ENCODE measurements around the gene KCNN3.

DNA sequence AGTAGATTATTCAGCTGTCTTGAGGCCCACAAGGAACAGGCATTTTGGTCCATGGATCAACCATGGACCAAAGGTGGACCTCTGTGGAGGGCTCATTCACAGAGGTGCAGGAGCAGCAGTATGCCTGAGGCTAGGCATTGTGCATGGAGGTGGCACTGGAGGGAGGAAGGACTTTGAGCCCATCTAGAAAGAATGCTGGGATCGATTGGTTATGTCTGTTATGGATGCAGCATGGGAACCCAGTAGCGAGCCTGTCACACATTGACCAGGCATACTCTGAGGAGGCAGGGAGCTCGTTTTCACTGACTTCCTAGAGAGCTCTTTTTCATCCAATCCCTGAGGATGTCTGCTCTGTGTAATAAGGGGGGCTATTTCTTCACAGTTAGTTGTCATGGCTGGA lies 75.5 kb downstream of the KCNN3 start:
- TF ChIP-seq, protein P1, sequence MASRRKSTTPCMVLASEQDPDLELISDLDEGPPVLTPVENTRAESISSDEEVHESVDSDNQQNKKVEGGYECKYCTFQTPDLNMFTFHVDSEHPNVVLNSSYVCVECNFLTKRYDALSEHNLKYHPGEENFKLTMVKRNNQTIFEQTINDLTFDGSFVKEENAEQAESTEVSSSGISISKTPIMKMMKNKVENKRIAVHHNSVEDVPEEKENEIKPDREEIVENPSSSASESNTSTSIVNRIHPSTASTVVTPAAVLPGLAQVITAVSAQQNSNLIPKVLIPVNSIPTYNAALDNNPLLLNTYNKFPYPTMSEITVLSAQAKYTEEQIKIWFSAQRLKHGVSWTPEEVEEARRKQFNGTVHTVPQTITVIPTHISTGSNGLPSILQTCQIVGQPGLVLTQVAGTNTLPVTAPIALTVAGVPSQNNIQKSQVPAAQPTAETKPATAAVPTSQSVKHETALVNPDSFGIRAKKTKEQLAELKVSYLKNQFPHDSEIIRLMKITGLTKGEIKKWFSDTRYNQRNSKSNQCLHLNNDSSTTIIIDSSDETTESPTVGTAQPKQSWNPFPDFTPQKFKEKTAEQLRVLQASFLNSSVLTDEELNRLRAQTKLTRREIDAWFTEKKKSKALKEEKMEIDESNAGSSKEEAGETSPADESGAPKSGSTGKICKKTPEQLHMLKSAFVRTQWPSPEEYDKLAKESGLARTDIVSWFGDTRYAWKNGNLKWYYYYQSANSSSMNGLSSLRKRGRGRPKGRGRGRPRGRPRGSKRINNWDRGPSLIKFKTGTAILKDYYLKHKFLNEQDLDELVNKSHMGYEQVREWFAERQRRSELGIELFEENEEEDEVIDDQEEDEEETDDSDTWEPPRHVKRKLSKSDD (CRISPR knock-in tag; IDR thresholded peaks at IDR 0.05; ENCODE audit: low read depth), result no peak
- TF ChIP-seq GABPA (IDR thresholded peaks at IDR 0.05; ENCODE audit: low read depth, low read length) (no peak), GABPA (CRISPR knock-in tag; IDR thresholded peaks at IDR 0.05; ENCODE audit: low read depth) (no peak), ZNF253 (CRISPR knock-in tag; IDR thresholded peaks at IDR 0.05; ENCODE audit: borderline replicate concordance) (no peak), GABPB1 (CRISPR knock-in tag; IDR thresholded peaks at IDR 0.05) (no peak), SALL2 (CRISPR knock-in tag; IDR thresholded peaks at IDR 0.05) (no peak), POLR2A (IDR thresholded peaks at IDR 0.05; ENCODE audit: insufficient read depth in 1 of 2, low read depth in 2 of 2, low read length in 2 of 2) (no peak), SIN3B (IDR thresholded peaks at IDR 0.05; ENCODE audit: low read length) (no peak), ELF3 (CRISPR knock-in tag; IDR thresholded peaks at IDR 0.05) (no peak), MEF2D (CRISPR knock-in tag; IDR thresholded peaks at IDR 0.05) (no peak), CEBPB (IDR thresholded peaks at IDR 0.05; ENCODE audit: borderline replicate concordance, low read depth, low read length) (no peak)
- TF ChIP-seq, protein P2, sequence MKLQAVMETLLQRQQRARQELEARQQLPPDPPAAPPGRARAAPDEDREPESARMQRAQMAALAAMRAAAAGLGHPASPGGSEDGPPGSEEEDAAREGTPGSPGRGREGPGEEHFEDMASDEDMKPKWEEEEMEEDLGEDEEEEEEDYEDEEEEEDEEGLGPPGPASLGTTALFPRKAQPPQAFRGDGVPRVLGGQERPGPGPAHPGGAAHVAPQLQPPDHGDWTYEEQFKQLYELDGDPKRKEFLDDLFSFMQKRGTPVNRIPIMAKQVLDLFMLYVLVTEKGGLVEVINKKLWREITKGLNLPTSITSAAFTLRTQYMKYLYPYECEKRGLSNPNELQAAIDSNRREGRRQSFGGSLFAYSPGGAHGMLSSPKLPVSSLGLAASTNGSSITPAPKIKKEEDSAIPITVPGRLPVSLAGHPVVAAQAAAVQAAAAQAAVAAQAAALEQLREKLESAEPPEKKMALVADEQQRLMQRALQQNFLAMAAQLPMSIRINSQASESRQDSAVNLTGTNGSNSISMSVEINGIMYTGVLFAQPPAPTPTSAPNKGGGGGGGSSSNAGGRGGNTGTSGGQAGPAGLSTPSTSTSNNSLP (IDR thresholded peaks at IDR 0.05; ENCODE audit: low read depth, low read length), result no peak
- TF ChIP-seq, protein P3, sequence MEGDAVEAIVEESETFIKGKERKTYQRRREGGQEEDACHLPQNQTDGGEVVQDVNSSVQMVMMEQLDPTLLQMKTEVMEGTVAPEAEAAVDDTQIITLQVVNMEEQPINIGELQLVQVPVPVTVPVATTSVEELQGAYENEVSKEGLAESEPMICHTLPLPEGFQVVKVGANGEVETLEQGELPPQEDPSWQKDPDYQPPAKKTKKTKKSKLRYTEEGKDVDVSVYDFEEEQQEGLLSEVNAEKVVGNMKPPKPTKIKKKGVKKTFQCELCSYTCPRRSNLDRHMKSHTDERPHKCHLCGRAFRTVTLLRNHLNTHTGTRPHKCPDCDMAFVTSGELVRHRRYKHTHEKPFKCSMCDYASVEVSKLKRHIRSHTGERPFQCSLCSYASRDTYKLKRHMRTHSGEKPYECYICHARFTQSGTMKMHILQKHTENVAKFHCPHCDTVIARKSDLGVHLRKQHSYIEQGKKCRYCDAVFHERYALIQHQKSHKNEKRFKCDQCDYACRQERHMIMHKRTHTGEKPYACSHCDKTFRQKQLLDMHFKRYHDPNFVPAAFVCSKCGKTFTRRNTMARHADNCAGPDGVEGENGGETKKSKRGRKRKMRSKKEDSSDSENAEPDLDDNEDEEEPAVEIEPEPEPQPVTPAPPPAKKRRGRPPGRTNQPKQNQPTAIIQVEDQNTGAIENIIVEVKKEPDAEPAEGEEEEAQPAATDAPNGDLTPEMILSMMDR (CRISPR knock-in tag; IDR thresholded peaks at IDR 0.05), result no peak

Measured in HepG2 (cell line).